Loucy (cell line): ENCODE results near the gene RABAC1.

Source experiments
- EZH2phosphoT487 ChIP-seq: fragments of 200-600 bp; IDR thresholded peaks from 2 replicates; pipeline ENCODE4 v1.6.1; 2018; ENCODE audit warnings: antibody characterized with exemption, mild to moderate bottlenecking, moderate library complexity, borderline replicate concordance
- TF ChIP-seq, protein P1 (sequence below): fragments of 200-600 bp; sonication (generic); conservative IDR thresholded peaks from 2 replicates; pipeline ENCODE4 v1.5.1; 2014; ENCODE audit warnings: mild to moderate bottlenecking, antibody characterized with exemption, low read length

DNA sequence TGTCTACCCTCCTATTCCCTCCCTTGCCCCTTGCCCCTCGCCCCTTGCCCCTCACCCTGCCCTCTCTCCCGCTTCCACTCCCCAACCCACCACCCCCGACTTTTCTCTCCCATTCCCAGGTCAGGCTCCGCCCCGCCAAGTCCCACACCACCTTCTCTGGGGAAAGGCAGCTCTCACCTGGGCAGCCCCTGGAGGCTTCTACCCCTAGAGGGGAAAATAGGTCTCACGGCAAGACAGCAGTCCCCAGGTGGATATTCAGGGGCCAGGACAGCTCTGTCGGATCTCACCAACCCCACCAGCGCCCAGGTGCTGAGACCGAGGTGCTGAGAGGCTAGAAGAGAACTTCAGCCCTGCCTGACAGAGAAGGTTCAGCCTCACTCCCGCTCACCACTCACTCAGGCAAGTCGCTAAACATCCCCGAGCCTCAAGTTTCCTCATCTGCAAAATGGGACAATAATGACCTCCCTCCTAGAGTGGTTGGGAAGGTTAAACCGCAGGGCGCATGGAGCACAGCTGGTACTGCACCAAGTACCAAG lies 29.5 kb downstream of the RABAC1 start:
- TF ChIP-seq, protein P1, sequence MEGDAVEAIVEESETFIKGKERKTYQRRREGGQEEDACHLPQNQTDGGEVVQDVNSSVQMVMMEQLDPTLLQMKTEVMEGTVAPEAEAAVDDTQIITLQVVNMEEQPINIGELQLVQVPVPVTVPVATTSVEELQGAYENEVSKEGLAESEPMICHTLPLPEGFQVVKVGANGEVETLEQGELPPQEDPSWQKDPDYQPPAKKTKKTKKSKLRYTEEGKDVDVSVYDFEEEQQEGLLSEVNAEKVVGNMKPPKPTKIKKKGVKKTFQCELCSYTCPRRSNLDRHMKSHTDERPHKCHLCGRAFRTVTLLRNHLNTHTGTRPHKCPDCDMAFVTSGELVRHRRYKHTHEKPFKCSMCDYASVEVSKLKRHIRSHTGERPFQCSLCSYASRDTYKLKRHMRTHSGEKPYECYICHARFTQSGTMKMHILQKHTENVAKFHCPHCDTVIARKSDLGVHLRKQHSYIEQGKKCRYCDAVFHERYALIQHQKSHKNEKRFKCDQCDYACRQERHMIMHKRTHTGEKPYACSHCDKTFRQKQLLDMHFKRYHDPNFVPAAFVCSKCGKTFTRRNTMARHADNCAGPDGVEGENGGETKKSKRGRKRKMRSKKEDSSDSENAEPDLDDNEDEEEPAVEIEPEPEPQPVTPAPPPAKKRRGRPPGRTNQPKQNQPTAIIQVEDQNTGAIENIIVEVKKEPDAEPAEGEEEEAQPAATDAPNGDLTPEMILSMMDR, result no peak
- TF ChIP-seq EZH2phosphoT487, result no peak
